ENCODE measurements around the gene GRAMD2A. TPM values are rescaled to one million over a fixed set of nuclear protein-coding genes. Genes with fewer than 3 reads are reported as not detected.

GRAMD2A gene
- total and polyA plus RNA-seq, 10 of the 15 experiments (the other 5 are each of a cell fraction or from before 2014, with no cell fraction given) = 0.02 to 0.35 TPM; not detected in 8

- TF ChIP-seq ATF2 (IDR thresholded peaks at IDR 0.05; ENCODE audit: low read length) (no peak), EED (IDR thresholded peaks at IDR 0.05; ENCODE audit: low read depth) (no peak), RCOR1 (conservative IDR thresholded peaks at IDR 0.05; ENCODE audit: low read depth, low read length) (no peak)
Observed at GRCh38 chr15:72235298-72235697, 37.7 kb upstream of the GRAMD2A start (continued).

DNA sequence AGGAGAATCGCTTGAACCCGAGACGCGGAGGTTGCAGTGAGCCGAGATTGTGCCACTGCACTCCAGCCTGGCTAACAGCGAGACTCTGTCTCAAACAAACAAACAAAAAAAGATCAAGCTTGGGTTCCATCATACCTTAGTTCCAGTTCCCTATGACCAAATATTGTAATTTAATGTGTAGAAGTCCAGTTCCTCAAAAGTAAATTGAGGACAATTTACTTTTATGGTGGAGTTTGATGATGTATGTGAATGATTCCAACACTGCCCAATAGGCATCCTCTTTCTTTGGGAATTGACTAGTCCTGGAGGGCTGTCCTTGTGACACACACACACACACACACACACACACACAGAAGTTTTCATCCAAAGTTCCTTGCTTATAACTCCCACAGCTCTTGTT lies 36.2 kb upstream of the GRAMD2A start:
- Histone ChIP-seq H2AFZ (ENCODE audit: control insufficient read depth, low read depth, low read length) (no peak overlapping the region), H3K9ac (ENCODE audit: control insufficient read depth, insufficient read depth, low read length) (no peak overlapping the region), H3K9me3 (replicated peaks; ENCODE audit: control insufficient read depth, insufficient read depth, low read length) (no peaks in the 10 kb centered on the region), H3K27ac (ENCODE audit: control insufficient read depth, insufficient read depth) (no peak overlapping the region), H3K79me2 (ENCODE audit: control insufficient read depth, insufficient read depth, low read length) (peaks cover 35% of the 10 kb centered on the region), H3K4me2 (ENCODE audit: control insufficient read depth, insufficient read depth) (no peak overlapping the region), H3K4me1 (ENCODE audit: control insufficient read depth, insufficient read depth, low read length) (peaks cover 12% of the 10 kb centered on the region; the same call in 1 of the 2 replicates), H3K36me3 (ENCODE audit: control insufficient read depth in 2 of 2, insufficient read depth in 2 of 2, low read length in 1 of 2) (peaks cover 0 to 6% of the 10 kb centered on the region in 2 experiments; a peak in 2 of 4 replicates), H4K20me1 (ENCODE audit: control insufficient read depth, insufficient read depth) (no peaks in the 10 kb centered on the region), H3K4me3 (no peak overlapping the region), H3K27me3 (replicated peaks in 1 of 2; ENCODE audit: control insufficient read depth in 2 of 2, insufficient read depth in 2 of 2, low read length in 1 of 2) (no peaks in the 10 kb centered on the region)
- intact Hi-C loops (cut with micrococcal nuclease; ENCODE audit: unreplicated experiment) = no loop called here
- no peak for ATAC-seq
- RAD21 ChIA-PET (ENCODE audit: unreplicated experiment) = no interaction called here
- DNase-seq (ENCODE audit: low read depth, low spot score) = no peak
- TF ChIP-seq ZNF274 (IDR thresholded peaks at IDR 0.05; ENCODE audit: insufficient read depth, insufficient read length) (no peak), FOXK2 (IDR thresholded peaks at IDR 0.05) (no peak), ASH2L (IDR thresholded peaks at IDR 0.05; ENCODE audit: borderline replicate concordance, low read depth) (no peak), SPI1 (IDR thresholded peaks at IDR 0.05; ENCODE audit: borderline replicate concordance, insufficient read depth, low read depth, low read length) (no peak)
- CTCF ChIA-PET = no interaction called here
- POLR2A ChIA-PET = interaction anchor here (0.8 kb wide), 1 partner anchor 16 kb away, joined by 3 read pairs; no protein-coding TSS in a partner anchor
- FAIRE-seq = no peak
- SMC1A ChIA-PET (ENCODE audit: uncharacterized antibody, unreplicated experiment) = no interaction called here
- no TSS peak for BruUV-seq (replicated peaks)
- in situ Hi-C loops (cut with MboI) = no loop called here
- 96% methylated on average over 6 of the region's 6 CpGs for WGBS (ENCODE audit: insufficient coverage, insufficient replicate concordance, low lambda C conversion rate, missing lambda C conversion rate)
